Coronary artery (tissue), 2 donors: ENCODE results near the gene JAK1.

Experiments
- DNase-seq: peaks from one replicate; pipeline ENCODE4 v3.0.0-alpha.2; 2017; ENCODE audit warnings: low spot score
- H3K27ac ChIP-seq, 2 donors: fragments of 200-600 bp; sonication (generic); one replicate each; pipeline ENCODE4 v1.5.1; 2016 to 2019
- H3K4me3 ChIP-seq: fragments of 200-600 bp; sonication (generic); 2 replicates; pipeline ENCODE4 v1.5.1; 2016; ENCODE audit warnings: mild to moderate bottlenecking, moderate library complexity
- TF ChIP-seq, protein P1 (sequence below): fragments of 200-600 bp; sonication (generic); IDR thresholded peaks from one replicate; pipeline ENCODE4 v1.5.1; 2019; ENCODE audit warnings: antibody characterized with exemption

JAK1 gene

GRCh38 chr1:64967381-64967780 lies 1.0 kb upstream of the JAK1 start:
- peak overlapping the region in 1 of 2 donors; percentile 88 for H3K27ac ChIP-seq
- TF ChIP-seq, protein P1, sequence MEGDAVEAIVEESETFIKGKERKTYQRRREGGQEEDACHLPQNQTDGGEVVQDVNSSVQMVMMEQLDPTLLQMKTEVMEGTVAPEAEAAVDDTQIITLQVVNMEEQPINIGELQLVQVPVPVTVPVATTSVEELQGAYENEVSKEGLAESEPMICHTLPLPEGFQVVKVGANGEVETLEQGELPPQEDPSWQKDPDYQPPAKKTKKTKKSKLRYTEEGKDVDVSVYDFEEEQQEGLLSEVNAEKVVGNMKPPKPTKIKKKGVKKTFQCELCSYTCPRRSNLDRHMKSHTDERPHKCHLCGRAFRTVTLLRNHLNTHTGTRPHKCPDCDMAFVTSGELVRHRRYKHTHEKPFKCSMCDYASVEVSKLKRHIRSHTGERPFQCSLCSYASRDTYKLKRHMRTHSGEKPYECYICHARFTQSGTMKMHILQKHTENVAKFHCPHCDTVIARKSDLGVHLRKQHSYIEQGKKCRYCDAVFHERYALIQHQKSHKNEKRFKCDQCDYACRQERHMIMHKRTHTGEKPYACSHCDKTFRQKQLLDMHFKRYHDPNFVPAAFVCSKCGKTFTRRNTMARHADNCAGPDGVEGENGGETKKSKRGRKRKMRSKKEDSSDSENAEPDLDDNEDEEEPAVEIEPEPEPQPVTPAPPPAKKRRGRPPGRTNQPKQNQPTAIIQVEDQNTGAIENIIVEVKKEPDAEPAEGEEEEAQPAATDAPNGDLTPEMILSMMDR: no peak
- H3K4me3 ChIP-seq: no peak overlapping the region
- no peak for DNase-seq

DNA sequence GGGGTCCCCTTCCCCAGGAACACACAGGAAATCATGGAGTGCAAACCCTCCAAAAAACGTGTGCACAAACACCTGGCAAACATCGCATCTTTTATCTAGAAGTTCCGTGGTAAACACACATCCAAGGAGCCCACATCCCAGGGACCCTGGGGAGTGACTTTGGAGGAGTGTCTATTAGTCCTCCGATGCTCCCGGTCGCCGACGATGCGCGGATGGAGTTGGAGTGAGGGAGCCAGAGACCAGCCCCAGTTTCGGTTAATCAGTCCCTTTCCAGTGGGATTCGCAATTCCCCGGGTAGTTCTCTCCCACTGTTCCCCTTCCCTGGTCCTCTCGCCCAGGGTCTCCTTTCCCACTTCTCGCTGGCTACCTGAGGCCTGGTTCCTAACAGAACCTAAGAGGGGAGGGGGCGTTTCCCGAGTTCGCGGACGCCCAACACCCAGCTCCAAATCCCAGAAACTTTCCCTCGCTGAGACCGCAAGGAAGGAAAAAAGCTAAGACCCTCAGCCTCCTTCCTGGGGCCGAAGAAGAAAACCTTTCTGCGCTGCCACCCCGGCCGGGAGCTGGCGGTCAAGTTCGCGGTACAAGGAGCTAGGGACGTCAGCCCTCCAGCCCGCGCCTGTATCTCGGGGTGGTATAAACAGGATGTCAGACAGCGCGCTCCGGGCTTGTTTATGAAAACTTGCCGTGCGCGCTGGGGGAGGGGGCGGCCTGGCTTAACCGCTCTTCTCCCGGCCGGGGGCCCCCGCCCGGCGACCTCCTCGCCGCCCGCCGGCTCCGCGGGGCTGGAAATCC lies 787 bp downstream of the JAK1 start:
- DNase-seq: peak; percentile 79
- Histone ChIP-seq H3K27ac (peak overlapping the region; percentile 88 to 98), H3K4me3 (peak overlapping the region; percentile 91)
- TF ChIP-seq, protein P1: no peak

GRCh38 chr1:64963466-64963865 lies 2.9 kb downstream of the JAK1 start:
- no peak overlapping the region for H3K27ac ChIP-seq
- DNase-seq: no peak
- H3K4me3 ChIP-seq: no peak overlapping the region
- TF ChIP-seq, protein P1: no peak

- Histone ChIP-seq H3K4me3 (no peak overlapping the region), H3K27ac (no peak overlapping the region)
- no peak for DNase-seq
- TF ChIP-seq, protein P1: no peak
Observed at GRCh38 chr1:64962441-64962840, 3.9 kb downstream of the JAK1 start.

- TF ChIP-seq, protein P1: no peak
- Histone ChIP-seq H3K4me3 (no peak overlapping the region), H3K27ac (no peak overlapping the region)
- no peak for DNase-seq
Observed at GRCh38 chr1:64961923-64962322, 4.4 kb downstream of the JAK1 start.

- TF ChIP-seq, protein P1: no peak
- Histone ChIP-seq H3K27ac (no peak overlapping the region), H3K4me3 (no peak overlapping the region)
- no peak for DNase-seq
Observed at GRCh38 chr1:64960731-64961130, 5.6 kb downstream of the JAK1 start.

GRCh38 chr1:64959986-64960385 lies 6.4 kb downstream of the JAK1 start:
- no peak for DNase-seq

More at GRCh38 chr1:64959986-64960385, 6.4 kb downstream of the JAK1 start:
- Histone ChIP-seq H3K27ac (no peak overlapping the region), H3K4me3 (no peak overlapping the region)
- TF ChIP-seq, protein P1: no peak
